ENCODE measurements around the gene ADAM30.

DNA sequence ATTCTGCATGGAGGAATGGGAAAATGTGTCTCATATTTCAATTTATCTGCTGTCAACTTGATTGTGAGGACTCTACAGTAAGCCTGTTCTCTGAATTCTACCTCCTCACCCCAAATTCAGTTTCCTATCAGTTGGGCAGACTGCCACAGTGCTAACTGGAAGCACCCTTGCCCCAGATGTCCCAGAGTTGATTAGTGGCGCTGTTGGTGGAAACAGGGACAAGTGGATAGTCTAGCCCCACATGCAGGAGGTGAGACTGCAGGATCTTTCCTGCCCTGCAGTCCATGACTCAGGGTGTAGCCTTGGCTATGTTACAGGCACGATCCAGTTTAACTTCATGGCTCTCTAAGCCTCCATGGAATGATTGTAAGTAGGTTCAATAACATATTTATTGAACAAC lies 22.1 kb downstream of the ADAM30 start:
- TF ChIP-seq POLR2A (IDR thresholded peaks at IDR 0.05) (no peak), CTCF (IDR thresholded peaks at IDR 0.05) (no peak), POLR2AphosphoS5 (IDR thresholded peaks at IDR 0.05) (no peak)

Measured in suprapubic skin (tissue), 4 donors.